ENCODE measurements around the gene KIF16B.

GRCh38 chr20:16440686-16441085, 132.6 kb downstream of the KIF16B start:
- TF ChIP-seq CTCF (IDR thresholded peaks at IDR 0.05) (no peak), POLR2A (IDR thresholded peaks at IDR 0.05) (no peak)

Measured in lower leg skin (tissue), 3 donors.